Osteocyte (in vitro differentiated cells): ENCODE measurements around the gene DMTF1. TPM values are rescaled to one million over a fixed set of nuclear protein-coding genes. Genes with fewer than 3 reads are reported as not detected.

ENCODE experiments used
- DNase-seq: peaks from one replicate; pipeline ENCODE4 v3.0.0; 2021; ENCODE audit warnings: mixed read lengths; ENCODE audit not compliant: unreplicated experiment; ENCODE audit errors: extremely low spot score
- H3K27ac Mint-ChIP-seq: one replicate; pipeline ENCODE4 v1.8.0; 2021; ENCODE audit warnings: mild to moderate bottlenecking, mixed read lengths; ENCODE audit not compliant: unreplicated experiment
- H3K27me3 Mint-ChIP-seq: one replicate; pipeline ENCODE4 v1.8.0; 2021; ENCODE audit warnings: mixed read lengths; ENCODE audit not compliant: unreplicated experiment
- H3K36me3 Mint-ChIP-seq: one replicate; pipeline ENCODE4 v1.8.0; 2021; ENCODE audit warnings: mixed read lengths; ENCODE audit not compliant: unreplicated experiment
- H3K4me1 Mint-ChIP-seq: one replicate; pipeline ENCODE4 v1.8.0; 2021; ENCODE audit warnings: mixed read lengths; ENCODE audit not compliant: unreplicated experiment
- H3K4me3 Mint-ChIP-seq: one replicate; pipeline ENCODE4 v1.8.0; 2021; ENCODE audit warnings: mild to moderate bottlenecking, moderate library complexity, mixed read lengths; ENCODE audit not compliant: unreplicated experiment
- H3K9me3 Mint-ChIP-seq: one replicate; pipeline ENCODE4 v1.8.0; 2021; ENCODE audit warnings: mixed read lengths; ENCODE audit not compliant: unreplicated experiment
- CTCF ChIP-seq: fragments of 200-600 bp; sonication (generic); IDR thresholded peaks from 2 replicates; pipeline ENCODE4 v1.5.0; 2021; ENCODE audit warnings: antibody characterized with exemption, mild to moderate bottlenecking, moderate library complexity
- total RNA-seq: library from RNA; stranded (reverse); gene quantifications from 2 replicates; pipeline ENCODE4 v1.2.1, GENCODE V29; 2021

Gene DMTF1
- total RNA-seq, 1 donor from 2014 or later, result 82.9 TPM

GRCh38 chr7:87156709-87157108, 4.5 kb downstream of the DMTF1 start:
- H3K27me3 Mint-ChIP-seq, result no peaks in the 10 kb centered on the region
- no peak for TF ChIP-seq CTCF
- no peaks in the 10 kb centered on the region for H3K9me3 Mint-ChIP-seq
- H3K27ac Mint-ChIP-seq, result no peak overlapping the region
- no peak overlapping the region for H3K4me3 Mint-ChIP-seq
- DNase-seq, result no peak
- peaks cover 42% of the 10 kb centered on the region for H3K4me1 Mint-ChIP-seq
- peaks cover 7% of the 10 kb centered on the region for H3K36me3 Mint-ChIP-seq

- no peak overlapping the region for H3K4me3 Mint-ChIP-seq
- H3K36me3 Mint-ChIP-seq, result peaks cover 17% of the 10 kb centered on the region
- no peak for TF ChIP-seq CTCF
- no peaks in the 10 kb centered on the region for H3K9me3 Mint-ChIP-seq
- H3K4me1 Mint-ChIP-seq, result peaks cover 37% of the 10 kb centered on the region
- no peak overlapping the region for H3K27ac Mint-ChIP-seq
- no peaks in the 10 kb centered on the region for H3K27me3 Mint-ChIP-seq
- no peak for DNase-seq
Observed at GRCh38 chr7:87159538-87159937, 7.3 kb downstream of the DMTF1 start.

GRCh38 chr7:87164433-87164832, 12.2 kb downstream of the DMTF1 start:
- Mint-ChIP-seq H3K4me1 (peaks cover 6% of the 10 kb centered on the region), H3K27ac (no peak overlapping the region), H3K27me3 (no peaks in the 10 kb centered on the region), H3K4me3 (no peak overlapping the region), H3K9me3 (no peaks in the 10 kb centered on the region), H3K36me3 (peaks cover 48% of the 10 kb centered on the region)
- no peak for TF ChIP-seq CTCF
- no peak for DNase-seq

GRCh38 chr7:87170828-87171227, 18.6 kb downstream of the DMTF1 start:
- Mint-ChIP-seq H3K36me3 (peaks cover 63% of the 10 kb centered on the region), H3K4me3 (no peak overlapping the region), H3K9me3 (no peaks in the 10 kb centered on the region), H3K4me1 (no peaks in the 10 kb centered on the region), H3K27me3 (no peaks in the 10 kb centered on the region), H3K27ac (no peak overlapping the region)
- no peak for TF ChIP-seq CTCF
- DNase-seq, result no peak

- TF ChIP-seq CTCF, result no peak
- Mint-ChIP-seq H3K4me1 (no peaks in the 10 kb centered on the region), H3K27ac (no peak overlapping the region), H3K4me3 (no peak overlapping the region), H3K9me3 (no peaks in the 10 kb centered on the region), H3K36me3 (peaks cover 63% of the 10 kb centered on the region), H3K27me3 (no peaks in the 10 kb centered on the region)
- no peak for DNase-seq
Observed at GRCh38 chr7:87171282-87171934, 19.2 kb downstream of the DMTF1 start.
